B cell (primary cell): Measurements from ENCODE around the gene EYS. TPM values are rescaled to one million over a fixed set of nuclear protein-coding genes. Genes with fewer than 3 reads are reported as not detected.

Experiments
- ATAC-seq: fragments of 200-7000 bp; cut with Tn5 transposase; one replicate; pipeline ENCODE4 v1.10.0; 2021; ENCODE audit warnings: low read depth, mild to moderate bottlenecking, moderate number of reproducible peaks, moderate library complexity
- CTCF ChIA-PET: fragments of 350-600 bp; sonication (Branson Sonifier 250); formaldehyde crosslinking; loops from one replicate; lab custom pipeline; 2021; ENCODE audit warnings: antibody characterized with exemption, inconsistent platforms; lab: Charles Lee
- POLR2A ChIA-PET: fragments of 350-600 bp; sonication (Branson Sonifier 250); formaldehyde crosslinking; loops from one replicate; lab custom pipeline; 2021; ENCODE audit warnings: antibody characterized with exemption; lab: Charles Lee
- DNase-seq: peaks from one replicate; pipeline ENCODE4 v3.0.0; 2013
- H2AFZ ChIP-seq: 2 replicates; pipeline ENCODE4 v1.6.1; 2012; ENCODE audit warnings: mild to moderate bottlenecking, low read depth, low read length; ENCODE audit not compliant: insufficient read depth, poor library complexity, severe bottlenecking
- H3K27ac ChIP-seq, 2 donors: 1 replicate in 1 of 2; 2 replicates in 1 of 2; pipeline ENCODE4 v1.5.1; 2012 to 2013; ENCODE audit warnings: low read length in 2 of 2, mild to moderate bottlenecking in 2 of 2, moderate library complexity in 1 of 2
- H3K27me3 ChIP-seq, 4 experiments: fragments of 200-600 bp in 1 of 4; sonication (generic) in 1 of 4; replicated peaks in 1 of 4; 1 replicate in 2 of 4; 2 replicates in 2 of 4; pipeline versions ENCODE4 v1.6.1 to v1.7.0; 2013 to 2016; ENCODE audit warnings: low read length in 3 of 4, mild to moderate bottlenecking in 2 of 4, mixed read lengths in 1 of 4, moderate library complexity in 1 of 4; ENCODE audit not compliant: insufficient read depth in 4 of 4, control insufficient read depth in 3 of 4; ENCODE audit errors: control extremely low read depth in 1 of 4
- H3K36me3 ChIP-seq, 2 experiments: replicated peaks in 1 of 2; 1 replicate in 1 of 2; 2 replicates in 1 of 2; pipeline versions ENCODE4 v1.6.1 to v1.7.1; 2013; ENCODE audit warnings: low read length in 1 of 2; ENCODE audit not compliant: insufficient read depth in 2 of 2, control insufficient read depth in 1 of 2; ENCODE audit errors: control extremely low read depth in 1 of 2, extremely low read depth in 1 of 2
- H3K4me1 ChIP-seq, 2 donors: fragments of 200-600 bp in 1 of 2; sonication (generic) in 1 of 2; 1 replicate in 1 of 2; 2 replicates in 1 of 2; pipeline versions ENCODE4 v1.5.1 to v1.6.1; 2013 to 2017; ENCODE audit warnings: low read length in 2 of 2; ENCODE audit not compliant: control insufficient read depth in 2 of 2, insufficient read depth in 2 of 2
- H3K4me2 ChIP-seq: replicated peaks from 2 replicates; pipeline ENCODE3; 2012; ENCODE audit warnings: mild to moderate bottlenecking, low read depth, low read length; ENCODE audit not compliant: poor library complexity, severe bottlenecking
- H3K4me3 ChIP-seq, 5 experiments: fragments of 200-600 bp in 1 of 5; sonication (generic) in 1 of 5; 1 replicate in 3 of 5; 2 replicates in 2 of 5; pipeline versions ENCODE4 v1.5.1 to v1.7.0; 2011 to 2016; ENCODE audit warnings: low read length in 4 of 5, mild to moderate bottlenecking in 4 of 5, low read depth in 2 of 5, control low read depth in 1 of 5, moderate library complexity in 1 of 5; ENCODE audit not compliant: insufficient read depth in 1 of 5; ENCODE audit errors: control extremely low read depth in 1 of 5, extremely low read depth in 1 of 5
- H3K79me2 ChIP-seq: fragments of 200-600 bp; sonication (generic); one replicate; pipeline ENCODE4 v1.6.0; 2016; ENCODE audit warnings: low read length; ENCODE audit not compliant: control insufficient read depth, insufficient read depth
- H3K9ac ChIP-seq: fragments of 200-600 bp; sonication (generic); 2 replicates; pipeline ENCODE4 v1.6.1; 2017; ENCODE audit warnings: mild to moderate bottlenecking, low read length, moderate library complexity
- H3K9me3 ChIP-seq, 3 donors: one replicate each; pipeline versions ENCODE4 v1.6.1 to v1.7.1; 2013; ENCODE audit warnings: low read length in 2 of 3; ENCODE audit not compliant: control insufficient read depth in 2 of 3, insufficient read depth in 1 of 3; ENCODE audit errors: control extremely low read depth in 1 of 3
- H4K20me1 ChIP-seq: 2 replicates; pipeline ENCODE4 v1.6.0; 2012; ENCODE audit warnings: mild to moderate bottlenecking, low read length; ENCODE audit not compliant: insufficient read depth, control insufficient read depth, poor library complexity, severe bottlenecking
- H3K27ac Mint-ChIP-seq: one replicate; pipeline ENCODE4 v1.8.0; 2021; ENCODE audit warnings: mixed read lengths
- H3K27me3 Mint-ChIP-seq: one replicate; pipeline ENCODE4 v1.8.0; 2021; ENCODE audit warnings: mixed read lengths
- H3K4me1 Mint-ChIP-seq: one replicate; pipeline ENCODE4 v1.8.0; 2021; ENCODE audit warnings: mixed read lengths
- H3K4me3 Mint-ChIP-seq: one replicate; pipeline ENCODE4 v1.8.0; 2021; ENCODE audit warnings: mixed read lengths
- H3K9me3 Mint-ChIP-seq: one replicate; pipeline ENCODE4 v1.8.0; 2022; ENCODE audit warnings: mixed read lengths; ENCODE audit not compliant: insufficient read depth
- EZH2 ChIP-seq: IDR thresholded peaks from 2 replicates; pipeline ENCODE4 v1.6.1; 2012; ENCODE audit warnings: borderline replicate concordance, low read depth, mild to moderate bottlenecking, moderate library complexity, low read length; ENCODE audit not compliant: insufficient read depth, poor library complexity, severe bottlenecking
- WGBS: methylation state at CpG from one replicate; pipeline ENCODE4 v1.1.5; 2013; ENCODE audit warnings: missing lambda C conversion rate; ENCODE audit not compliant: insufficient coverage; 5-methylcytosine and 5-hydroxymethylcytosine counted together
- intact Hi-C: fragments of 100-400 bp; cut with micrococcal nuclease; formaldehyde crosslinking; loops from one replicate; pipeline ENCODE4 v1.10.0; 2022
- polyA plus RNA-seq: library from polyadenylated mRNA; depleted of rRNA; stranded (reverse); fragments of >200 nt; gene quantifications from 2 replicates; pipeline ENCODE4 v1.2.3, GENCODE V29; 2012
- total RNA-seq, 2 donors: library from RNA; stranded (reverse); fragments of 120-200 nt in 1 of 2; gene quantifications; 1 replicate in 1 of 2; 2 replicates in 1 of 2; pipeline versions ENCODE4 v1.2.3 to v1.2.4, GENCODE V29; 2013 to 2022
- TF ChIP-seq, protein P1 (sequence below): fragments of 200-600 bp; IDR thresholded peaks from one replicate; pipeline ENCODE4 v1.8.0; 2022; ENCODE audit warnings: antibody characterized with exemption, mild to moderate bottlenecking

Gene EYS
- total and polyA plus RNA-seq, 2 donors (not counting 1 experiment from before 2014, with no cell fraction given): not detected

DNA sequence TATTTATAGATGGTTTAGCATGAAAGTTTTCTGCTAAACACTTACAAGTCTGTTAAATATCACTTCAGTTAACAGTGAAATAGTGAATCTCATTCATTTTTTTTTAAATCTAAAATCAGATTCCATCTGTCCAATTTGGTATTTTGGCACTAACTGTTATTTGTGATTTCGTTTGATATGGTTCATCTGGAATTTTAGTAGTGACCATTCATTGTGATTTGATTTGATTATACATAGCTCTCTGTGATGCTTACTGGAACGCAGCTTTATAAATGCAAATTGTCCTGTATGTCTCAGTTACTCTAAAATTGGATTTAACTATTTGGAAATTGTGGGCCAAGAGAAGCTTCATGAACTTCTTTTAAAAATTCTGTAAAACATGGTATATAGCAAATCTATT, 571.5 kb downstream of the EYS start:
- POLR2A ChIA-PET: no interaction called here
- no peak overlapping the region for H3K27ac ChIP-seq
- H3K4me3 Mint-ChIP-seq: no peak overlapping the region
- ATAC-seq (no peak), DNase-seq (no peak)
- TF ChIP-seq, protein P1, sequence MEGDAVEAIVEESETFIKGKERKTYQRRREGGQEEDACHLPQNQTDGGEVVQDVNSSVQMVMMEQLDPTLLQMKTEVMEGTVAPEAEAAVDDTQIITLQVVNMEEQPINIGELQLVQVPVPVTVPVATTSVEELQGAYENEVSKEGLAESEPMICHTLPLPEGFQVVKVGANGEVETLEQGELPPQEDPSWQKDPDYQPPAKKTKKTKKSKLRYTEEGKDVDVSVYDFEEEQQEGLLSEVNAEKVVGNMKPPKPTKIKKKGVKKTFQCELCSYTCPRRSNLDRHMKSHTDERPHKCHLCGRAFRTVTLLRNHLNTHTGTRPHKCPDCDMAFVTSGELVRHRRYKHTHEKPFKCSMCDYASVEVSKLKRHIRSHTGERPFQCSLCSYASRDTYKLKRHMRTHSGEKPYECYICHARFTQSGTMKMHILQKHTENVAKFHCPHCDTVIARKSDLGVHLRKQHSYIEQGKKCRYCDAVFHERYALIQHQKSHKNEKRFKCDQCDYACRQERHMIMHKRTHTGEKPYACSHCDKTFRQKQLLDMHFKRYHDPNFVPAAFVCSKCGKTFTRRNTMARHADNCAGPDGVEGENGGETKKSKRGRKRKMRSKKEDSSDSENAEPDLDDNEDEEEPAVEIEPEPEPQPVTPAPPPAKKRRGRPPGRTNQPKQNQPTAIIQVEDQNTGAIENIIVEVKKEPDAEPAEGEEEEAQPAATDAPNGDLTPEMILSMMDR: no peak
- no peak for TF ChIP-seq EZH2
- H4K20me1 ChIP-seq: no peaks in the 10 kb centered on the region
- intact Hi-C loops: no loop called here
- H3K9me3 Mint-ChIP-seq: peaks cover 6% of the 10 kb centered on the region
- no peak overlapping the region for H2AFZ ChIP-seq
- H3K4me3 ChIP-seq: no peak overlapping the region
- H3K79me2 ChIP-seq: no peaks in the 10 kb centered on the region
- no peaks in the 10 kb centered on the region for H3K4me1 ChIP-seq
- CTCF ChIA-PET: no interaction called here
- no peak overlapping the region for H3K4me2 ChIP-seq
- H3K4me1 Mint-ChIP-seq: no peaks in the 10 kb centered on the region
- WGBS: no CpG with 5 or more reads among the region's 2 CpGs
- no peak overlapping the region for H3K9ac ChIP-seq
- H3K27me3 ChIP-seq: no peaks in the 10 kb centered on the region
- no peaks in the 10 kb centered on the region for H3K36me3 ChIP-seq
- no peaks in the 10 kb centered on the region for H3K27me3 Mint-ChIP-seq
- H3K27ac Mint-ChIP-seq: no peak overlapping the region
- H3K9me3 ChIP-seq: no peaks in the 10 kb centered on the region

DNA sequence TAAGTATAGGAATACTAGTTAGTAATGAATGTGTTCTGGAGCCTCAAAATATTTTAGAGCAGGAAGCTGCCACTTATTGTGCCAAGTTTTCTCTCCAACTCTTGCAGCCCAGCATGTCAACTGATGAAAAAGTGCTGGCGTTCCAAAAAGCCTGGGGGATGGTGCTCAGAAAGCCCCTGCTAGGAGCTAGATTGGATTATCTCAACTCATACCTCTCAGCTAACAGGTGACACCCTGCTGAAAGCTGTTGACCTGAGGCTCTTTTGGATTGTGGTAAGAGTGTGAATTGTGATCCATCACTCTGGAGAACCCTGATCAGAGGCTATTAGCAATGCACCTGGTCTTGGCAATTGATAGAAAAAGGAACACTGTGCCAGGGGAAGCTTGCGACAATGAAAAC, 580.4 kb downstream of the EYS start:
- no peak overlapping the region for H3K4me3 Mint-ChIP-seq
- Histone ChIP-seq H3K4me3 (no peak overlapping the region), H3K79me2 (no peaks in the 10 kb centered on the region), H4K20me1 (no peaks in the 10 kb centered on the region), H3K9ac (no peak overlapping the region), H3K27me3 (no peaks in the 10 kb centered on the region), H2AFZ (no peak overlapping the region), H3K9me3 (no peaks in the 10 kb centered on the region), H3K4me1 (no peaks in the 10 kb centered on the region), H3K36me3 (no peaks in the 10 kb centered on the region), H3K4me2 (no peak overlapping the region), H3K27ac (no peak overlapping the region)
- no peak for DNase-seq
- CTCF ChIA-PET: no interaction called here
- TF ChIP-seq, protein P1: no peak
- no peak for TF ChIP-seq EZH2
- no peaks in the 10 kb centered on the region for H3K4me1 Mint-ChIP-seq
- ATAC-seq: no peak
- H3K9me3 Mint-ChIP-seq: no peaks in the 10 kb centered on the region
- intact Hi-C loops: no loop called here
- H3K27ac Mint-ChIP-seq: no peak overlapping the region
- POLR2A ChIA-PET: no interaction called here
- 100% methylated on average over 1 of the region's 2 CpGs for WGBS
- no peaks in the 10 kb centered on the region for H3K27me3 Mint-ChIP-seq
